Uterus (tissue), 4 donors: ENCODE results near the gene PLB1. TPM values are rescaled to one million over a fixed set of nuclear protein-coding genes. Genes with fewer than 3 reads are reported as not detected.

Experiments
- DNase-seq, 2 donors: peaks; one replicate each; pipeline ENCODE4 v3.0.0-alpha.2; 2019 to 2020
- H3K27ac ChIP-seq, 2 donors: fragments of 200-600 bp; sonication (generic); 1 replicate in 1 of 2; 2 replicates in 1 of 2; pipeline ENCODE4 v1.5.1; 2016 to 2018
- H3K27me3 ChIP-seq, 2 donors: fragments of 200-600 bp; sonication (generic); one replicate each; pipeline ENCODE4 v1.5.1; 2018 to 2019; ENCODE audit warnings: control low read depth in 1 of 2
- H3K36me3 ChIP-seq, 2 donors: fragments of 200-600 bp; sonication (generic); one replicate each; pipeline ENCODE4 v1.5.1; 2019; ENCODE audit warnings: control low read depth in 1 of 2
- H3K4me1 ChIP-seq, 2 donors: fragments of 200-600 bp; sonication (generic); one replicate each; pipeline ENCODE4 v1.5.1; 2018 to 2019; ENCODE audit warnings: control low read depth in 1 of 2
- H3K4me3 ChIP-seq, 2 donors: fragments of 200-600 bp; sonication (generic); 1 replicate in 1 of 2; 2 replicates in 1 of 2; pipeline ENCODE4 v1.5.1; 2018 to 2019; ENCODE audit warnings: mild to moderate bottlenecking in 1 of 2
- H3K9me3 ChIP-seq, 2 donors: fragments of 200-600 bp; sonication (generic); one replicate each; pipeline ENCODE4 v1.5.1; 2019; ENCODE audit warnings: control low read depth in 1 of 2
- POLR2A ChIP-seq, 2 donors: fragments of 450-650 bp; IDR thresholded peaks; one replicate each; pipeline ENCODE4 v1.6.1; 2016; ENCODE audit warnings: antibody characterized with exemption in 2 of 2, mild to moderate bottlenecking in 1 of 2, moderate library complexity in 1 of 2
- intact Hi-C: fragments of 100-400 bp; cut with DNase I; formaldehyde crosslinking; loops from one replicate; pipeline ENCODE4 v1.15.1; 2023; ENCODE audit warnings: low total_unique reads
- total RNA-seq, 4 donors: library from RNA; depleted of rRNA in 3 of 4; stranded (reverse); fragments of >200 nt in 3 of 4; gene quantifications; one replicate each; pipeline versions ENCODE4 v1.1.0 to v1.2.4, GENCODE V29; 2014 to 2023
- TF ChIP-seq, protein P1 (sequence below), 4 experiments: fragments of 200-600 bp in 2 of 4; fragments of 450-650 bp in 2 of 4; sonication (generic) in 2 of 4; IDR thresholded peaks; one replicate each; pipeline ENCODE4 v1.5.1; 2016 to 2019; ENCODE audit warnings: antibody characterized with exemption in 4 of 4, mild to moderate bottlenecking in 2 of 4, moderate library complexity in 1 of 4
- donor health status: DM: yes; HTN: yes; CAD: no.

The PLB1 gene
- total RNA-seq, 4 donors from 2014 or later: 2.9 to 12.4 (median 5.2) TPM

DNA sequence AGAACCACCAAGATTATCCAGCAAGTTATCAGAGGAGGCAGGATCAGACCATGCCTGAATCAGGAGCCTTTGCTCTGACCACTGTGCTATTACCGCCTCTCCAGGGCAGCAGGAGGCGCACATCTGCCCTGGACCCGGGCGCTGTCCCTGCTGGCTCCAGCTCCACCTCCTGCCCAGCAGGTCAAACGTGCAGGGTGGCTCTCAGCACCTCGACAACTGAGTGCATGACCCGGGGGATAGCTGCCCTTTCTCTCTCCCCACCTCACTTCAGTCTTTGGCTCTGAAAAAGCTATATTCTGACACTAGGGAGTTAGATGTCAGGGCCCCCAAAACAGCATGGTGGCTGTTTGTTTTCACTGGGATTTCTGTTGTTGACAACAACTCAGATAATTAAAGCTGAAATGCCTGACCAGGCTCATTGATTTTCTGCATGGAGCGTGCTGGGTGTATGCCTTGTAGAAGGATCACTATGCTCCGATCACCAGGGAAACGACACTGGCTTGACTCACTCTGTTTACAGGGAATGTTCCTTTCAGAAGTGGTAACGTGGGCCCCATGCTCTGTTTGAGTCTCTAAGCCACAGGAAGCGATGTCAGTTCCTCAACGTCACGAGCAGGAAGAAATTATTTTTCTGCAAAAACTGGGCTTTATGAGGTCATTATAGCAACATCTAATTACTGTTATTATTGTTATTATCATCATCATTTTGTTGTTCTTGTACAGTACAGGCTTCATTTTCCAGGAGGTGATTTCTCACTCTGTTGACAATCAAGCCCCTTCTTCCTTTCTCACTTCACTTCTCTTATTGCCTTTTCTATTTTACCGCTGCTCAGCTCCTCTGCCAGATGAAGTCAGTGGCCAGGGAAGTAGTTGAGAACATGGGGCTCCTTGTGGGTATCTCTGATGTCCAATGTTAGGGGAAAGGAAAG, 125.6 kb downstream of the PLB1 start:
- peak overlapping the region; percentile 77 to 98 for H3K27ac ChIP-seq
- TF ChIP-seq, protein P1, sequence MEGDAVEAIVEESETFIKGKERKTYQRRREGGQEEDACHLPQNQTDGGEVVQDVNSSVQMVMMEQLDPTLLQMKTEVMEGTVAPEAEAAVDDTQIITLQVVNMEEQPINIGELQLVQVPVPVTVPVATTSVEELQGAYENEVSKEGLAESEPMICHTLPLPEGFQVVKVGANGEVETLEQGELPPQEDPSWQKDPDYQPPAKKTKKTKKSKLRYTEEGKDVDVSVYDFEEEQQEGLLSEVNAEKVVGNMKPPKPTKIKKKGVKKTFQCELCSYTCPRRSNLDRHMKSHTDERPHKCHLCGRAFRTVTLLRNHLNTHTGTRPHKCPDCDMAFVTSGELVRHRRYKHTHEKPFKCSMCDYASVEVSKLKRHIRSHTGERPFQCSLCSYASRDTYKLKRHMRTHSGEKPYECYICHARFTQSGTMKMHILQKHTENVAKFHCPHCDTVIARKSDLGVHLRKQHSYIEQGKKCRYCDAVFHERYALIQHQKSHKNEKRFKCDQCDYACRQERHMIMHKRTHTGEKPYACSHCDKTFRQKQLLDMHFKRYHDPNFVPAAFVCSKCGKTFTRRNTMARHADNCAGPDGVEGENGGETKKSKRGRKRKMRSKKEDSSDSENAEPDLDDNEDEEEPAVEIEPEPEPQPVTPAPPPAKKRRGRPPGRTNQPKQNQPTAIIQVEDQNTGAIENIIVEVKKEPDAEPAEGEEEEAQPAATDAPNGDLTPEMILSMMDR (IDR thresholded peaks at IDR 0.05): peak in 2 of 4 experiments; percentile 8 to 22
- TF ChIP-seq POLR2A (IDR thresholded peaks at IDR 0.05): peak; percentile 47 to 71
- H3K9me3 ChIP-seq: no peaks in the 10 kb centered on the region
- no peaks in the 10 kb centered on the region for H3K36me3 ChIP-seq
- peak; percentile 73 to 93 for DNase-seq
- peaks cover 16 to 21% of the 10 kb centered on the region in 2 donors for H3K4me1 ChIP-seq
- H3K4me3 ChIP-seq: no peak overlapping the region
- intact Hi-C loops: no loop called here
- H3K27me3 ChIP-seq: no peaks in the 10 kb centered on the region

DNA sequence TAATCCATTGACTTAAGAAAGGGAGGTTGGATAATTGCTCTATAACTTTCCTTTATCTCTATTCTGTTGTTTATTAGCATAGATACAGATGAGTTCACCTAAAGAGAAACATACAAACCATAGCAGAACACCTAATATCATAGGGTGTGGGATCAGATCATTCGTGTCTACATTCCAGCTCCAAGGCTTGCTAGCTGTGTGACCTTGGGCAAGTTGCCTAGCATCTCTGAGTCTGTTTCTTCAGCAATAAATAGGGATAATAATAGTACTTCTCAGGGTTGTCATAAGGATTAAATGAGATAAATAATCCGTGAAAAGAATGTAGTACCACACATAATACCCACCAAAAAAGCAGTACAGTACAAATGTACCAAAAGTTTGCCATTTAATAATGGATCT, 126.2 kb downstream of the PLB1 start:
- DNase-seq: no peak
- Histone ChIP-seq H3K9me3 (no peaks in the 10 kb centered on the region), H3K36me3 (no peaks in the 10 kb centered on the region), H3K4me1 (peaks cover 16 to 21% of the 10 kb centered on the region in 2 donors), H3K27ac (peak overlapping the region; percentile 77 to 98), H3K27me3 (no peaks in the 10 kb centered on the region), H3K4me3 (no peak overlapping the region)
- intact Hi-C loops: no loop called here
- no peak for TF ChIP-seq POLR2A (IDR thresholded peaks at IDR 0.05)
- TF ChIP-seq, protein P1 (IDR thresholded peaks at IDR 0.05): no peak

DNA sequence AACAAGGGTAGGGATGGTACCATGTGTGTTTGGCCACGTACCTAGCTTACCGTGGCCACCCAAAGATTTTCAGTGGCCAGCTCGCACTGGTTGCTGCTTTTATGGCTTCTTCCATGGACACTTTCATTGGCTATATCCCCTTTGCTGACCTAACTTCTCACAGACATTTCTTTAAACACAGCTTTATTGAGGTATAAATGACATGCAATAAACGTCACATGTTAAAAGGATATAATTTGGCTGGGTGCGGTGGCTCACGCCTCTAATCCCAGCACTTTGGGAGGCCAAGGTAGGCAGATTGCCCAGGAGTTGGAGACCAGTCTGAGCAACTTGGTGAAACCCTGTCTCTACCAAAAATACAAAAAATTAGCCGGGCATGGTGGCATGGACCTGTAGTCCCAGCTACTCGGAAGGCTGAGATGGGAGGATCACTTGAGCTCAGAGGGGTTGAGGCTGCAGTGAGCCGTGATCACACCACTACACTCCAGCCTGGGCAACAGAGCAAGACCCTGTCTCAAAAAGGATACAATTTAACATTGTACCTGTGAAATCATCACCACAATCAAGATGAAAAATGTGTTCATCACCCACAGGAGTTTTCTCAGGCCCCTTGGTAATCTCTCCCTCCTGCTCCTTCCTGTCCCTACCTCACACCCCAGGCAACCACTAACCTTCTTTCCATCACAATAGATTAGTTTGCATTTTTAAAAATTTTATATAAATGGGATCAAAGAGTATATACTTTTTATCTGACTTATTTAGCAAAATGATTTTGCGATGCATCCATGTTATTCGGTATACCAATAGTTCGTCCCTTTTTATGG, 127.9 kb downstream of the PLB1 start:
- TF ChIP-seq, protein P1 (IDR thresholded peaks at IDR 0.05): no peak
- TF ChIP-seq POLR2A (IDR thresholded peaks at IDR 0.05): no peak
- H3K4me3 ChIP-seq: no peak overlapping the region

DNA sequence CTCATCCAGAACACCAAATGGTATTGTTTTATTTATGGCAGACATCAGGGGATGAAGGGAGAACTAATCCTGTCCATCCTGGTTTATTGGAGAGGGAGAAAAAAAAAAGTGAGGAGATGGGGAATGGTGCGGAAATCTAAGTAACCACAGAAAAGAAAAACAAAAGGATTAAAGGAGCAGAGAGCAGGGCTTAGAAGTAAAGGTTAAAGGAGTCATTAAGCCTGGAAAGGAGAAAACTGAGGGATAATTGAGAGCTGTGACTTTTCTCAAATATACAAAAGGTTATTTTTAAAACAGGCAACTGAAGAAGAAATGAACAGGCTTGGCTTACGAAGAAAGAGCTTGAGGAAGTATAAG, 128.6 kb downstream of the PLB1 start:
- intact Hi-C loops: no loop called here
- H3K9me3 ChIP-seq: no peaks in the 10 kb centered on the region
- peaks cover 21 to 28% of the 10 kb centered on the region in 2 donors for H3K4me1 ChIP-seq
- TF ChIP-seq POLR2A (IDR thresholded peaks at IDR 0.05): no peak
- TF ChIP-seq, protein P1 (IDR thresholded peaks at IDR 0.05): no peak
- no peak for DNase-seq
- H3K27me3 ChIP-seq: no peaks in the 10 kb centered on the region
- H3K4me3 ChIP-seq: no peak overlapping the region
- no peaks in the 10 kb centered on the region for H3K36me3 ChIP-seq
- peak overlapping the region; percentile 90 to 98 for H3K27ac ChIP-seq

More for the DNA sequence above, 127.9 kb downstream of the PLB1 start:
- Histone ChIP-seq H3K36me3 (no peaks in the 10 kb centered on the region), H3K4me1 (peaks cover 21 to 28% of the 10 kb centered on the region in 2 donors), H3K27me3 (no peaks in the 10 kb centered on the region), H3K9me3 (no peaks in the 10 kb centered on the region), H3K27ac (peak overlapping the region; percentile 90 to 98)
- intact Hi-C loops: no loop called here
- no peak for DNase-seq
